ENCODE results near the gene NLGN1.

DNA sequence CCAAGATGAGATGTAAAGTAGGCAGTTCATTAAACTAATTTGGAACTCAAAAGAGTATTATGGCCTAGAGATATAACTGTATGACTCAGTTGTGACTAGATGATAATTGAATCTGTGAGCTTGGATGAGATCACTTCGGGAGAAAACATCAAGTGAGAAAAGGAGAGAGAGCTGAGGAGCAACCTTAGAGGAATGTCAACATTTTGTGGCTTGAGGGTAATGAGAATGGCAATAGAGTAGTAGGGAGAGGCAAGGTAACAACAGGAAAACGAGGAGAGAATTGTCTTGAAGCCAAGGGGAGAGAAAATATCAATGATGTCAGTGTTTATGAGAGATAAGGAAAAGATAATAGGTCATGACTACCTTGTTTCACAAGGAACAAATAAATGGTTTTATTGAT, 580.2 kb downstream of the NLGN1 start:
- no peak for TF ChIP-seq POLR2A (IDR thresholded peaks at IDR 0.05; ENCODE audit: low read depth, low read length)
- TF ChIP-seq TAF1 (IDR thresholded peaks at IDR 0.05; ENCODE audit: borderline replicate concordance, low read depth, low read length) = no peak

Data from GM12892 (cell line).